H1 (cell line): ENCODE data around the gene PPIA. TPM values are rescaled to one million over a fixed set of nuclear protein-coding genes. Genes with fewer than 3 reads are reported as not detected.

Experiments used
- CTCF ChIA-PET: fragments of 300-600 bp; sonication (Branson Sonifier 250); formaldehyde crosslinking; loops from one replicate; lab custom pipeline; 2021; ENCODE audit not compliant: partially characterized antibody; lab: Charles Lee
- POLR2A ChIA-PET: fragments of 300-600 bp; sonication (Branson Sonifier 250); formaldehyde crosslinking; loops from one replicate; lab custom pipeline; 2021; ENCODE audit warnings: inconsistent platforms; ENCODE audit not compliant: partially characterized antibody; lab: Charles Lee
- DNase-seq, 2 experiments: peaks; one replicate each; pipeline versions ENCODE4 v3.0.0 to v3.0.0-alpha.2; 2010 to 2022; ENCODE audit warnings: low spot score in 2 of 2, low read depth in 1 of 2, mixed read lengths in 1 of 2
- FAIRE-seq: peaks from 2 replicates; lab custom pipeline; 2011; peaks lifted over from hg19 to GRCh38; lab: Jason Lieb, UNC
- H2AFZ ChIP-seq: 2 replicates; pipeline ENCODE4 v1.8.1; 2012; ENCODE audit warnings: low read length, inconsistent platforms
- H2AK5ac ChIP-seq: 2 replicates; pipeline ENCODE4 v1.6.1; 2013; ENCODE audit warnings: low read depth, low read length
- H2BK120ac ChIP-seq: replicated peaks from 2 replicates; pipeline ENCODE3; 2013; ENCODE audit warnings: low read depth, low read length, inconsistent platforms
- H2BK12ac ChIP-seq: 2 replicates; pipeline ENCODE4 v1.6.1; 2013; ENCODE audit warnings: low read depth, low read length
- H2BK15ac ChIP-seq: 2 replicates; pipeline ENCODE4 v1.6.1; 2013; ENCODE audit warnings: low read length
- H2BK20ac ChIP-seq: 2 replicates; pipeline ENCODE4 v1.6.1; 2013; ENCODE audit warnings: low read length
- H2BK5ac ChIP-seq: 2 replicates; pipeline ENCODE4 v1.6.1; 2013; ENCODE audit warnings: low read depth, low read length
- H3K14ac ChIP-seq: 2 replicates; pipeline ENCODE4 v1.6.1; 2013; ENCODE audit warnings: inconsistent platforms; ENCODE audit not compliant: insufficient read length
- H3K18ac ChIP-seq: 2 replicates; pipeline ENCODE4 v1.6.1; 2013; ENCODE audit warnings: low read length; ENCODE audit errors: extremely low read depth
- H3K23ac ChIP-seq: 2 replicates; pipeline ENCODE4 v1.6.1; 2013; ENCODE audit warnings: inconsistent platforms; ENCODE audit not compliant: insufficient read length
- H3K23me2 ChIP-seq: 2 replicates; pipeline ENCODE4 v1.6.1; 2013; ENCODE audit warnings: low read depth, low read length
- H3K27ac ChIP-seq: 2 replicates; pipeline ENCODE4 v1.6.1; 2011; ENCODE audit warnings: low read depth, low read length, inconsistent platforms
- H3K27me3 ChIP-seq, 4 experiments: replicated peaks in 1 of 4; 1 replicate in 1 of 4; 2 replicates in 3 of 4; pipeline versions ENCODE4 v1.6.1 to v1.8.1; 2011 to 2013; ENCODE audit warnings: low read length in 3 of 4, mild to moderate bottlenecking in 3 of 4, inconsistent platforms in 2 of 4, mixed read lengths in 2 of 4, moderate library complexity in 1 of 4; ENCODE audit not compliant: control insufficient read depth in 3 of 4, insufficient read depth in 3 of 4; ENCODE audit errors: extremely low read depth in 1 of 4
- H3K36me3 ChIP-seq, 4 experiments: 2 replicates each; pipeline versions ENCODE4 v1.6.1 to v1.8.1; 2011 to 2013; ENCODE audit warnings: mild to moderate bottlenecking in 4 of 4, low read length in 3 of 4, moderate library complexity in 2 of 4, control low read depth in 1 of 4, inconsistent platforms in 1 of 4; ENCODE audit not compliant: insufficient read depth in 4 of 4, control insufficient read depth in 2 of 4
- H3K4ac ChIP-seq: replicated peaks from 2 replicates; pipeline ENCODE3; 2013; ENCODE audit warnings: low read length, low read depth, mixed read lengths, inconsistent platforms; ENCODE audit not compliant: insufficient read length
- H3K4me1 ChIP-seq, 4 experiments: replicated peaks in 1 of 4; 1 replicate in 1 of 4; 2 replicates in 3 of 4; pipeline versions ENCODE4 v1.6.1 to v1.8.1; 2011 to 2013; ENCODE audit warnings: low read length in 3 of 4, inconsistent platforms in 2 of 4, mixed read lengths in 1 of 4; ENCODE audit not compliant: insufficient read depth in 4 of 4, control insufficient read depth in 3 of 4
- H3K4me2 ChIP-seq, 2 experiments: 2 replicates each; pipeline versions ENCODE4 v1.6.1 to v1.8.1; 2011 to 2013; ENCODE audit warnings: low read depth in 2 of 2, low read length in 2 of 2, control low read depth in 1 of 2, inconsistent platforms in 1 of 2, mild to moderate bottlenecking in 1 of 2; ENCODE audit not compliant: insufficient read depth in 1 of 2
- H3K4me3 ChIP-seq, 4 experiments: fragments of 200-600, 300-600 bp in 1 of 4; sonication (generic), shearing (Covaris generic), sonication (Bioruptor Twin) in 1 of 4; 2 replicates each; pipeline versions ENCODE4 v1.5.1 to v1.8.1; 2011 to 2016; ENCODE audit warnings: low read length in 4 of 4, low read depth in 3 of 4, control low read depth in 2 of 4, inconsistent platforms in 2 of 4, mild to moderate bottlenecking in 2 of 4, mixed read lengths in 1 of 4, moderate library complexity in 1 of 4; ENCODE audit not compliant: insufficient read depth in 2 of 4; ENCODE audit errors: extremely low read depth in 1 of 4
- H3K56ac ChIP-seq: replicated peaks from 2 replicates; pipeline ENCODE3; 2013; ENCODE audit warnings: low read depth, mild to moderate bottlenecking, mixed read lengths, low read length, inconsistent platforms; ENCODE audit not compliant: insufficient read length
- H3K79me1 ChIP-seq: 2 replicates; pipeline ENCODE4 v1.6.1; 2013; ENCODE audit warnings: low read depth, low read length, control low read depth
- H3K79me2 ChIP-seq, 2 experiments: 2 replicates each; pipeline versions ENCODE4 v1.6.1 to v1.8.1; 2012 to 2013; ENCODE audit warnings: low read length in 2 of 2, mild to moderate bottlenecking in 2 of 2, inconsistent platforms in 1 of 2; ENCODE audit not compliant: insufficient read depth in 2 of 2, control insufficient read depth in 1 of 2
- H3K9ac ChIP-seq, 4 experiments: replicated peaks in 1 of 4; 1 replicate in 1 of 4; 2 replicates in 3 of 4; pipeline versions ENCODE4 v1.6.1 to v1.8.1; 2011 to 2013; ENCODE audit warnings: low read depth in 3 of 4, low read length in 3 of 4, control low read depth in 2 of 4, mild to moderate bottlenecking in 2 of 4, moderate library complexity in 2 of 4, inconsistent platforms in 1 of 4; ENCODE audit errors: extremely low read depth in 1 of 4
- H3K9me3 ChIP-seq, 2 experiments: 2 replicates each; pipeline versions ENCODE4 v1.6.1 to v1.8.1; 2012 to 2013; ENCODE audit warnings: mild to moderate bottlenecking in 2 of 2, moderate library complexity in 2 of 2, control low read depth in 1 of 2, inconsistent platforms in 1 of 2, low read depth in 1 of 2, low read length in 1 of 2, mixed read lengths in 1 of 2; ENCODE audit not compliant: insufficient read depth in 2 of 2
- H4K20me1 ChIP-seq, 2 experiments: replicated peaks in 1 of 2; 2 replicates each; pipeline versions ENCODE3 to v1.8.1; 2011 to 2013; ENCODE audit warnings: inconsistent platforms in 2 of 2, low read length in 2 of 2, mild to moderate bottlenecking in 1 of 2; ENCODE audit not compliant: insufficient read depth in 2 of 2, control insufficient read depth in 1 of 2
- H4K5ac ChIP-seq: 2 replicates; pipeline ENCODE4 v1.6.1; 2013; ENCODE audit warnings: low read length, low read depth, mixed read lengths, inconsistent platforms; ENCODE audit not compliant: insufficient read length
- H4K8ac ChIP-seq: 2 replicates; pipeline ENCODE4 v1.8.0; 2013; ENCODE audit warnings: mild to moderate bottlenecking, moderate library complexity, low read length, inconsistent platforms; ENCODE audit not compliant: insufficient read depth; ENCODE audit errors: extremely low read depth
- H4K91ac ChIP-seq: replicated peaks from 2 replicates; pipeline ENCODE3; 2013; ENCODE audit warnings: low read length, mixed read lengths, inconsistent platforms; ENCODE audit not compliant: insufficient read length
- ASH2L ChIP-seq: fragments of 200-600, 300-600 bp; sonication (generic); IDR thresholded peaks from one replicate; pipeline ENCODE4 v1.7.1; 2017; ENCODE audit warnings: low read length
- BACH1 ChIP-seq: IDR thresholded peaks from 2 replicates; pipeline ENCODE4 v1.6.1; 2012; ENCODE audit warnings: low read length, improper control_type of control experiment
- CHD2 ChIP-seq: IDR thresholded peaks from 2 replicates; pipeline ENCODE4 v1.6.1; 2012; ENCODE audit warnings: low read length, improper control_type of control experiment
- CTCF ChIP-seq, 3 experiments: IDR thresholded peaks; 1 replicate in 2 of 3; 2 replicates in 1 of 3; pipeline versions ENCODE4 v1.5.1 to v1.6.1; 2011; ENCODE audit warnings: low read length in 3 of 3, mild to moderate bottlenecking in 3 of 3, inconsistent platforms in 2 of 3, low read depth in 1 of 3, moderate library complexity in 1 of 3; ENCODE audit not compliant: insufficient read depth in 1 of 3; ENCODE audit errors: control extremely low read depth in 1 of 3
- HDAC2 ChIP-seq, 2 experiments: fragments of 300-600 bp in 1 of 2; sonication (generic) in 1 of 2; IDR thresholded peaks; 2 replicates each; pipeline ENCODE4 v1.6.1; 2011 to 2012; ENCODE audit warnings: low read depth in 2 of 2, low read length in 2 of 2, mild to moderate bottlenecking in 2 of 2, moderate library complexity in 2 of 2, borderline replicate concordance in 1 of 2, inconsistent platforms in 1 of 2
- RBBP5 ChIP-seq: IDR thresholded peaks from 2 replicates; pipeline ENCODE4 v1.7.1; 2012; ENCODE audit warnings: low read depth, mild to moderate bottlenecking, inconsistent platforms, low read length, moderate library complexity, borderline replicate concordance
- SIX5 ChIP-seq: IDR thresholded peaks from 2 replicates; pipeline ENCODE4 v1.6.1; 2011; ENCODE audit warnings: mild to moderate bottlenecking, low read depth, low read length
- SP2 ChIP-seq: IDR thresholded peaks from 2 replicates; pipeline ENCODE4 v1.6.1; 2012; ENCODE audit warnings: mild to moderate bottlenecking, low read length, inconsistent platforms
- SP4 ChIP-seq: IDR thresholded peaks from 2 replicates; pipeline ENCODE4 v1.6.1; 2012; ENCODE audit warnings: low read length, inconsistent platforms
- SUZ12 ChIP-seq: fragments of 200-600 bp; sonication (generic); IDR thresholded peaks from 2 replicates; pipeline ENCODE4 v1.6.1; 2012; ENCODE audit warnings: mild to moderate bottlenecking, inconsistent platforms, low read length, moderate library complexity, mixed read lengths
- WGBS, 2 experiments: shearing (Covaris generic) in 1 of 2; methylation state at CpG; one replicate each; pipeline versions ENCODE4 v1.1.6 to v1.1.7; 2013 to 2015; ENCODE audit warnings: low lambda C conversion rate in 2 of 2, mixed read lengths in 2 of 2, inconsistent platforms in 1 of 2, low coverage in 1 of 2, missing lambda C conversion rate in 1 of 2; ENCODE audit not compliant: insufficient replicate concordance in 2 of 2, insufficient coverage in 1 of 2, insufficient read length in 1 of 2; ENCODE audit errors: extremely low coverage in 1 of 2, missing lambda C conversion rate in 1 of 2; 5-methylcytosine and 5-hydroxymethylcytosine counted together
- polyA plus RNA-seq, 7 experiments: library from polyadenylated mRNA; depleted of rRNA in 3 of 7; stranded (reverse) in 5 of 7; unstranded in 2 of 7; fragments of >200 nt in 5 of 7; fragments of 200-250 nt in 2 of 7; gene quantifications; 1 replicate in 5 of 7; 2 replicates in 1 of 7; 4 replicates in 1 of 7; pipeline versions ENCODE4 v1.2.1 to v1.2.3, GENCODE V29; 2011 to 2013; ENCODE audit warnings: missing spikeins in 2 of 7, mixed read lengths in 2 of 7
- total RNA-seq: library from RNA; stranded (reverse); fragmentation: NEBNext Ultra II Directional; extraction: Animal tissue kit (Norgen Biotek cat#: 25700); gene quantifications from 2 replicates; pipeline ENCODE4 v1.2.1, GENCODE V29; 2021
- TF ChIP-seq, protein P1 (sequence below): IDR thresholded peaks from 2 replicates; pipeline ENCODE4 v1.6.1; 2011; ENCODE audit warnings: low read length, improper control_type of control experiment

The PPIA gene
- total and polyA plus RNA-seq, 2 of the 8 experiments (the other 6 are each of a cell fraction or from before 2014, with no cell fraction given): 2,865 to 5,394 TPM

GRCh38 chr7:44766416-44766801 is 30.1 kb upstream of the PPIA start:
- Histone ChIP-seq H3K27ac (no peak overlapping the region), H3K4ac (no peak overlapping the region), H2BK15ac (no peak overlapping the region), H3K4me3 (no peak overlapping the region), H3K4me1 (peaks cover 0 to 4% (median 0%) of the 10 kb centered on the region in 4 experiments; a peak in 1 of 7 replicates), H2AK5ac (no peak overlapping the region), H3K27me3 (no peaks in the 10 kb centered on the region), H2BK5ac (no peak overlapping the region), H4K8ac (no peak overlapping the region), H3K18ac (no peak overlapping the region), H3K36me3 (peaks cover 15 to 64% (median 40%) of the 10 kb centered on the region in 4 experiments), H3K79me2 (no peaks in the 10 kb centered on the region), H3K23ac (no peak overlapping the region), H2AFZ (no peak overlapping the region), H4K5ac (no peak overlapping the region), H3K79me1 (peaks cover 3% of the 10 kb centered on the region), H3K14ac (no peak overlapping the region), H2BK120ac (no peak overlapping the region), H3K23me2 (no peaks in the 10 kb centered on the region), H3K4me2 (no peak overlapping the region), H3K9ac (no peak overlapping the region), H3K9me3 (no peaks in the 10 kb centered on the region; a peak in 1 of 4 replicates), H2BK12ac (no peak overlapping the region), H4K20me1 (peaks cover 2 to 11% of the 10 kb centered on the region in 2 experiments), H3K56ac (no peak overlapping the region), H4K91ac (no peak overlapping the region), H2BK20ac (no peak overlapping the region)
- FAIRE-seq (no peak), DNase-seq (no peak)
- CTCF ChIA-PET: interaction anchor here (0.8 to 1.4 kb wide), 5 partner anchors 14 to 198 kb away, joined by 3 to 6 read pairs (median 4); no protein-coding TSS in a partner anchor
- POLR2A ChIA-PET: interaction anchor here (0.6 to 2.9 kb wide), 7 partner anchors 10 to 161 kb away, joined by 3 to 12 read pairs (median 3); partner anchors contain the start of gene PPIA
- 97% methylated on average over 11 of the region's 11 CpGs; no CpG with 5 or more reads in 1 of the 2 experiments for WGBS, 2 experiments
- TF ChIP-seq SIX5 (no peak), ASH2L (no peak), HDAC2 (IDR thresholded peaks at IDR 0.05; ENCODE audit: borderline replicate concordance in 1 of 2, low read depth in 2 of 2, low read length in 2 of 2) (no peak), SP2 (no peak), RBBP5 (no peak), SP4 (no peak), CHD2 (no peak), BACH1 (no peak), CTCF (IDR thresholded peaks at IDR 0.05; ENCODE audit: control extremely low read depth in 1 of 3, insufficient read depth in 1 of 3, low read depth in 1 of 3, low read length in 3 of 3) (no peak), SUZ12 (no peak)
- TF ChIP-seq, protein P1, sequence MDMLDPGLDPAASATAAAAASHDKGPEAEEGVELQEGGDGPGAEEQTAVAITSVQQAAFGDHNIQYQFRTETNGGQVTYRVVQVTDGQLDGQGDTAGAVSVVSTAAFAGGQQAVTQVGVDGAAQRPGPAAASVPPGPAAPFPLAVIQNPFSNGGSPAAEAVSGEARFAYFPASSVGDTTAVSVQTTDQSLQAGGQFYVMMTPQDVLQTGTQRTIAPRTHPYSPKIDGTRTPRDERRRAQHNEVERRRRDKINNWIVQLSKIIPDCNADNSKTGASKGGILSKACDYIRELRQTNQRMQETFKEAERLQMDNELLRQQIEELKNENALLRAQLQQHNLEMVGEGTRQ: no peak
